Endothelial cell of umbilical vein (primary cell): ENCODE data around the gene SYT10. TPM values are rescaled to one million over a fixed set of nuclear protein-coding genes. Genes with fewer than 3 reads are reported as not detected.

Experiments used
- BruUV-seq: library from RNA; stranded (reverse); fragments of 400-500 nt; replicated peaks from 2 replicates; lab custom pipeline; 2021; lab: Mats Ljungman, UMichigan
- CTCF ChIA-PET: fragments of 300-600, 350-600 bp; sonication (Branson Sonifier 250); formaldehyde crosslinking; loops from one replicate; lab custom pipeline; 2021; ENCODE audit warnings: antibody characterized with exemption, inconsistent platforms; lab: Charles Lee
- POLR2A ChIA-PET: fragments of 300-600, 350-600 bp; sonication (Branson Sonifier 250); formaldehyde crosslinking; loops from one replicate; lab custom pipeline; 2021; ENCODE audit warnings: antibody characterized with exemption, inconsistent platforms; lab: Charles Lee
- DNase-seq: peaks from one replicate; pipeline ENCODE4 v3.0.0-alpha.2; 2011; ENCODE audit warnings: low read depth, low spot score
- FAIRE-seq: peaks from 2 replicates; lab custom pipeline; 2011; peaks lifted over from hg19 to GRCh38; lab: Jason Lieb, UNC
- H2AFZ ChIP-seq: 2 replicates; pipeline ENCODE4 v1.6.0; 2012; ENCODE audit warnings: low read depth, low read length, control low read depth, inconsistent platforms
- H3K27ac ChIP-seq: 2 replicates; pipeline ENCODE4 v1.5.1; 2011; ENCODE audit warnings: low read depth, mild to moderate bottlenecking, control low read depth, low read length, moderate library complexity; ENCODE audit not compliant: insufficient read depth
- H3K27me3 ChIP-seq, 2 experiments: 2 replicates each; pipeline versions ENCODE4 v1.6.0 to v1.6.1; 2011; ENCODE audit warnings: low read length in 2 of 2, mixed read lengths in 1 of 2; ENCODE audit not compliant: control insufficient read depth in 2 of 2, insufficient read depth in 2 of 2
- H3K36me3 ChIP-seq, 2 experiments: 2 replicates in 1 of 2; 3 replicates in 1 of 2; pipeline ENCODE4 v1.5.1; 2011; ENCODE audit warnings: low read length in 2 of 2, mild to moderate bottlenecking in 1 of 2, moderate library complexity in 1 of 2; ENCODE audit not compliant: control insufficient read depth in 2 of 2, insufficient read depth in 2 of 2; ENCODE audit errors: extremely low read depth in 1 of 2
- H3K4me1 ChIP-seq: 3 replicates; pipeline ENCODE4 v1.5.1; 2011; ENCODE audit warnings: mild to moderate bottlenecking, low read length; ENCODE audit not compliant: control insufficient read depth, insufficient read depth; ENCODE audit errors: extremely low read depth
- H3K4me2 ChIP-seq: 2 replicates; pipeline ENCODE4 v1.6.1; 2011; ENCODE audit warnings: low read length, control low read depth, mixed read lengths; ENCODE audit not compliant: insufficient read depth
- H3K4me3 ChIP-seq, 3 experiments: fragments of 200-600 bp in 1 of 3; sonication (generic), shearing (Covaris generic) in 1 of 3; replicated peaks in 1 of 3; 2 replicates each; pipeline ENCODE4 v1.5.1; 2011 to 2016; ENCODE audit warnings: control low read depth in 3 of 3, low read length in 3 of 3, mild to moderate bottlenecking in 2 of 3, inconsistent platforms in 1 of 3, low read depth in 1 of 3, moderate library complexity in 1 of 3; ENCODE audit not compliant: insufficient read depth in 1 of 3
- H3K79me2 ChIP-seq: 2 replicates; pipeline ENCODE4 v1.6.0; 2012; ENCODE audit warnings: low read length, inconsistent platforms; ENCODE audit not compliant: control insufficient read depth, insufficient read depth
- H3K9ac ChIP-seq: replicated peaks from 2 replicates; pipeline ENCODE3; 2011; ENCODE audit warnings: low read length, control low read depth; ENCODE audit not compliant: insufficient read depth; ENCODE audit errors: extremely low read depth
- H3K9me1 ChIP-seq: replicated peaks from 3 replicates; pipeline ENCODE4 v1.6.0; 2011; ENCODE audit warnings: mild to moderate bottlenecking, low read length; ENCODE audit not compliant: control insufficient read depth, insufficient read depth; ENCODE audit errors: extremely low read depth
- H3K9me3 ChIP-seq: replicated peaks from 2 replicates; pipeline ENCODE4 v1.5.1; 2012; ENCODE audit warnings: low read length, inconsistent platforms; ENCODE audit not compliant: control insufficient read depth, insufficient read depth
- H4K20me1 ChIP-seq: replicated peaks from 2 replicates; pipeline ENCODE3; 2011; ENCODE audit warnings: mild to moderate bottlenecking, low read length; ENCODE audit not compliant: control insufficient read depth, insufficient read depth; ENCODE audit errors: extremely low read depth
- CTCF ChIP-seq, 2 donors: IDR thresholded peaks; 1 replicate in 1 of 2; 2 replicates in 1 of 2; pipeline ENCODE4 v1.5.1; 2011; ENCODE audit warnings: low read length in 2 of 2, mild to moderate bottlenecking in 2 of 2, moderate library complexity in 2 of 2, control low read depth in 1 of 2, inconsistent platforms in 1 of 2, low read depth in 1 of 2; ENCODE audit not compliant: insufficient read depth in 1 of 2; ENCODE audit errors: extremely low read depth in 1 of 2
- EZH2 ChIP-seq: IDR thresholded peaks from 2 replicates; pipeline ENCODE4 v1.6.1; 2012; ENCODE audit warnings: borderline replicate concordance, low read depth, mild to moderate bottlenecking, moderate library complexity, low read length, inconsistent platforms; ENCODE audit not compliant: severe bottlenecking
- FOS ChIP-seq: IDR thresholded peaks from 2 replicates; pipeline ENCODE4 v1.6.1; 2011; ENCODE audit warnings: mild to moderate bottlenecking, low read length, moderate library complexity, borderline replicate concordance; ENCODE audit not compliant: insufficient read depth
- GATA2 ChIP-seq: IDR thresholded peaks from 2 replicates; pipeline ENCODE4 v1.7.0; 2011; ENCODE audit warnings: low read depth, mild to moderate bottlenecking, moderate library complexity, mixed read lengths, low read length; ENCODE audit not compliant: insufficient read length, insufficient read depth
- JUN ChIP-seq: IDR thresholded peaks from 2 replicates; pipeline ENCODE4 v1.6.1; 2011; ENCODE audit warnings: borderline replicate concordance, low read depth; ENCODE audit not compliant: insufficient read length, insufficient read depth
- MAX ChIP-seq: IDR thresholded peaks from 2 replicates; pipeline ENCODE4 v1.6.1; 2011; ENCODE audit not compliant: insufficient read depth, insufficient read length
- MYC ChIP-seq: IDR thresholded peaks from one replicate; pipeline ENCODE4 v1.6.1; 2011; ENCODE audit warnings: mild to moderate bottlenecking, low read depth, low read length
- POLR2A ChIP-seq: IDR thresholded peaks from 2 replicates; pipeline ENCODE4 v1.6.1; 2012; ENCODE audit warnings: low read depth, mild to moderate bottlenecking, control low read depth, low read length
- POLR2AphosphoS5 ChIP-seq: IDR thresholded peaks from 2 replicates; pipeline ENCODE4 v1.6.1; 2012; ENCODE audit warnings: low read depth, mild to moderate bottlenecking, control low read depth, low read length, moderate library complexity; ENCODE audit not compliant: insufficient read depth
- dilution Hi-C: fragments of 300-500 bp; cut with MboI; formaldehyde crosslinking; loops from one replicate; pipeline ENCODE4 v1.15.0; 2019; ENCODE audit warnings: low sequenced_read_pairs; ENCODE audit not compliant: extremely low pct_ligation_motif_present
- intact Hi-C: fragments of 100-400 bp; cut with micrococcal nuclease; formaldehyde crosslinking; loops from one replicate; pipeline ENCODE4 v1.10.0; 2022
- polyA plus RNA-seq, 4 experiments: library from polyadenylated mRNA; depleted of rRNA in 3 of 4; stranded (reverse) in 3 of 4; unstranded in 1 of 4; fragments of >200 nt; gene quantifications; 2 replicates each; pipeline versions ENCODE4 v1.2.1 to v1.2.3, GENCODE V29; 2011 to 2012; ENCODE audit warnings: missing spikeins in 1 of 4
- total RNA-seq: library from RNA; stranded (reverse); gene quantifications from 2 replicates; pipeline ENCODE4 v1.2.3, GENCODE V29; 2021

The SYT10 gene
- total and polyA plus RNA-seq, 2 donors (not counting 3 experiments of a cell fraction or from before 2014, with no cell fraction given): not detected

- H2AFZ ChIP-seq: no peak overlapping the region
- peaks cover 3% of the 10 kb centered on the region for H3K9me3 ChIP-seq
- dilution Hi-C loops: no loop called here
- TF ChIP-seq POLR2AphosphoS5 (no peak), GATA2 (no peak), MYC (no peak), POLR2A (no peak), MAX (no peak), JUN (no peak), EZH2 (no peak), FOS (no peak), CTCF (IDR thresholded peaks at IDR 0.05; ENCODE audit: extremely low read depth in 1 of 2, insufficient read depth in 1 of 2, low read depth in 1 of 2, low read length in 2 of 2) (no peak)
- intact Hi-C loops: no loop called here
- no peaks in the 10 kb centered on the region for H4K20me1 ChIP-seq
- CTCF ChIA-PET: no interaction called here
- H3K27me3 ChIP-seq: no peaks in the 10 kb centered on the region
- no peak for FAIRE-seq
- no peak overlapping the region for H3K27ac ChIP-seq
- DNase-seq: no peak
- no peak overlapping the region for H3K9ac ChIP-seq
- no TSS peak for BruUV-seq
- H3K36me3 ChIP-seq: no peaks in the 10 kb centered on the region
- H3K9me1 ChIP-seq: no peaks in the 10 kb centered on the region
- no peaks in the 10 kb centered on the region for H3K4me1 ChIP-seq
- H3K4me3 ChIP-seq: no peak overlapping the region
- no peaks in the 10 kb centered on the region for H3K79me2 ChIP-seq
- H3K4me2 ChIP-seq: no peak overlapping the region
- POLR2A ChIA-PET: no interaction called here
These were observed 48.4 kb upstream of the SYT10 start for GRCh38 chr12:33488036-33488435.
